HepG2 (cell line): Measurements from ENCODE around the gene SCARF1. TPM values are rescaled to one million over a fixed set of nuclear protein-coding genes. Genes with fewer than 3 reads are reported as not detected.
A peak's percentile ranks its signal among the peaks of the same experiment; 100 is the strongest.

Experiments
- CERS6 ChIP-seq: sonication (generic); formaldehyde crosslinking; IDR thresholded peaks from 2 replicates; pipeline ENCODE4 v1.5.0; 2020; ENCODE audit warnings: missing genetic modification reagents
- FLYWCH1 ChIP-seq: sonication (generic); formaldehyde crosslinking; IDR thresholded peaks from 2 replicates; pipeline ENCODE4 v1.8.1; 2023; ENCODE audit warnings: mild to moderate bottlenecking, missing genetic modification reagents
- GMEB1 ChIP-seq: sonication (generic); formaldehyde crosslinking; IDR thresholded peaks from 2 replicates; pipeline ENCODE4 v1.5.1; 2020; ENCODE audit warnings: missing genetic modification reagents, mild to moderate bottlenecking, borderline replicate concordance
- HNF4G ChIP-seq, 2 experiments: sonication (generic) in 1 of 2; formaldehyde crosslinking in 1 of 2; IDR thresholded peaks; 2 replicates each; pipeline versions ENCODE4 v1.4.0 to v1.6.1; 2011 to 2020; ENCODE audit warnings: borderline replicate concordance in 2 of 2, low read depth in 2 of 2, mild to moderate bottlenecking in 2 of 2, low read length in 1 of 2, missing genetic modification reagents in 1 of 2, moderate library complexity in 1 of 2
- HOMEZ ChIP-seq: IDR thresholded peaks from 2 replicates; pipeline ENCODE4 v1.6.1; 2016; ENCODE audit warnings: low read depth
- IKZF5 ChIP-seq: IDR thresholded peaks from 2 replicates; pipeline ENCODE4 v1.6.1; 2018; ENCODE audit warnings: missing genetic modification reagents, mild to moderate bottlenecking, missing compliant biosample characterization
- ISL2 ChIP-seq: sonication (generic); formaldehyde crosslinking; IDR thresholded peaks from 2 replicates; pipeline ENCODE4 v1.5.0; 2020; ENCODE audit warnings: missing genetic modification reagents
- MIER2 ChIP-seq: IDR thresholded peaks from 2 replicates; pipeline ENCODE4 v1.6.1; 2016; ENCODE audit warnings: missing biosample characterization, missing genetic modification reagents
- NR2F1 ChIP-seq, 2 experiments: fragments of 450-650 bp in 1 of 2; formaldehyde crosslinking in 1 of 2; IDR thresholded peaks; 2 replicates each; pipeline versions ENCODE4 v1.5.0 to v1.6.1; 2016 to 2020; ENCODE audit warnings: mild to moderate bottlenecking in 1 of 2, missing compliant biosample characterization in 1 of 2, missing genetic modification reagents in 1 of 2, moderate library complexity in 1 of 2
- PRDM4 ChIP-seq: sonication (generic); formaldehyde crosslinking; IDR thresholded peaks from 2 replicates; pipeline ENCODE4 v1.9.0; 2021; ENCODE audit warnings: missing genetic modification reagents, borderline replicate concordance
- TOPORS ChIP-seq: sonication (generic); formaldehyde crosslinking; IDR thresholded peaks from 2 replicates; pipeline ENCODE4 v1.8.0; 2023; ENCODE audit warnings: mild to moderate bottlenecking, missing genetic modification reagents
- ZNF10 ChIP-seq: sonication (generic); formaldehyde crosslinking; IDR thresholded peaks from 2 replicates; pipeline ENCODE4 v1.4.0; 2020; ENCODE audit warnings: mild to moderate bottlenecking, low read depth, missing genetic modification reagents, borderline replicate concordance
- ZNF160 ChIP-seq: sonication (generic); formaldehyde crosslinking; IDR thresholded peaks from 2 replicates; pipeline ENCODE4 v1.8.0; 2022; ENCODE audit warnings: mild to moderate bottlenecking, inconsistent platforms, missing genetic modification reagents
- ZNF3 ChIP-seq: IDR thresholded peaks from 2 replicates; pipeline ENCODE4 v1.7.0; 2017; ENCODE audit warnings: inconsistent platforms
- ZNF335 ChIP-seq: sonication (generic); formaldehyde crosslinking; IDR thresholded peaks from 2 replicates; pipeline ENCODE4 v1.4.0; 2020; ENCODE audit warnings: missing genetic modification reagents
- ZNF354B ChIP-seq: sonication (generic); formaldehyde crosslinking; IDR thresholded peaks from 2 replicates; pipeline ENCODE4 v1.8.0; 2022; ENCODE audit warnings: mild to moderate bottlenecking, missing genetic modification reagents
- ZNF451 ChIP-seq: sonication (generic); formaldehyde crosslinking; IDR thresholded peaks from 2 replicates; pipeline ENCODE4 v1.5.0; 2020; ENCODE audit warnings: mild to moderate bottlenecking, missing genetic modification reagents
- ZNF781 ChIP-seq: sonication (generic); formaldehyde crosslinking; IDR thresholded peaks from 2 replicates; pipeline ENCODE4 v1.5.1; 2020; ENCODE audit warnings: borderline replicate concordance, mild to moderate bottlenecking, missing genetic modification reagents; ENCODE audit errors: not compliant biosample characterization
- ZNF878 ChIP-seq: sonication (generic); formaldehyde crosslinking; IDR thresholded peaks from 2 replicates; pipeline ENCODE4 v1.8.1; 2023; ENCODE audit warnings: mild to moderate bottlenecking, missing genetic modification reagents, moderate library complexity
- ZSCAN12 ChIP-seq: sonication (generic); formaldehyde crosslinking; IDR thresholded peaks from 2 replicates; pipeline ENCODE4 v1.9.0; 2021; ENCODE audit warnings: mild to moderate bottlenecking, missing genetic modification reagents
- ZSCAN9 ChIP-seq: IDR thresholded peaks from 2 replicates; pipeline ENCODE4 v1.6.1; 2016; ENCODE audit warnings: borderline replicate concordance
- polyA plus RNA-seq, 8 experiments: library from polyadenylated mRNA; depleted of rRNA in 3 of 8; stranded (reverse) in 7 of 8; unstranded in 1 of 8; fragments of >200 nt; fragmentation: Illumina TruSeq in 4 of 8; extraction: Trizol in 4 of 8; gene quantifications; 2 replicates each; pipeline versions ENCODE4 v1.2.1 to v1.2.3, GENCODE V29; 2011 to 2016; ENCODE audit warnings: low read depth in 4 of 8, missing spikeins in 1 of 8, mixed read lengths in 1 of 8; ENCODE audit not compliant: insufficient read depth in 1 of 8
- total RNA-seq, 5 experiments: library from RNA; depleted of rRNA; stranded (reverse); fragments of >200 nt; fragmentation: Illumina TruSeq; extraction: Trizol; gene quantifications; 2 replicates each; pipeline ENCODE4 v1.2.3, GENCODE V29; 2016; ENCODE audit warnings: low read depth in 1 of 5

The SCARF1 gene
- total and polyA plus RNA-seq, 2 of the 13 experiments (the other 11 are each of a cell fraction or from before 2014, with no cell fraction given), result 0.24 to 0.71 TPM

- TF ChIP-seq FLYWCH1 (CRISPR knock-in tag) (no peak), IKZF5 (CRISPR knock-in tag) (peak; percentile 51; the same call in 1 of the 2 replicates), GMEB1 (CRISPR knock-in tag) (no peak), ZSCAN12 (CRISPR knock-in tag) (no peak; the same call in 1 of the 2 replicates), ZNF3 (no peak), ZNF781 (no peak), ISL2 (CRISPR knock-in tag) (peak; percentile 15; the same call in 1 of the 2 replicates), MIER2 (CRISPR knock-in tag) (no peak), ZNF10 (no peak), ZNF878 (CRISPR knock-in tag) (no peak), ZNF335 (no peak), NR2F1 (CRISPR knock-in tag; IDR thresholded peaks at IDR 0.05) (no peak), ZSCAN9 (CRISPR knock-in tag) (no peak), HOMEZ (CRISPR knock-in tag) (no peak), TOPORS (CRISPR knock-in tag) (no peak), HNF4G (IDR thresholded peaks at IDR 0.05; ENCODE audit: borderline replicate concordance, low read depth, low read length) (no peak), HNF4G (CRISPR knock-in tag; IDR thresholded peaks at IDR 0.05; ENCODE audit: borderline replicate concordance, low read depth) (no peak), ZNF354B (CRISPR knock-in tag) (no peak), ZNF451 (CRISPR knock-in tag) (no peak), PRDM4 (CRISPR knock-in tag) (no peak), CERS6 (CRISPR knock-in tag) (no peak), ZNF160 (CRISPR knock-in tag) (no peak)
These were observed 3.7 kb upstream of the SCARF1 start (continued) for GRCh38 chr17:1648963-1649843.
